H1 (cell line): ENCODE data around the gene DSCAM. TPM values are rescaled to one million over a fixed set of nuclear protein-coding genes. Genes with fewer than 3 reads are reported as not detected.

Source experiments
- CTCF ChIA-PET: fragments of 300-600 bp; sonication (Branson Sonifier 250); formaldehyde crosslinking; loops from one replicate; lab custom pipeline; 2021; ENCODE audit not compliant: partially characterized antibody; lab: Charles Lee
- POLR2A ChIA-PET: fragments of 300-600 bp; sonication (Branson Sonifier 250); formaldehyde crosslinking; loops from one replicate; lab custom pipeline; 2021; ENCODE audit warnings: inconsistent platforms; ENCODE audit not compliant: partially characterized antibody; lab: Charles Lee
- DNase-seq, 2 experiments: peaks; one replicate each; pipeline versions ENCODE4 v3.0.0 to v3.0.0-alpha.2; 2010 to 2022; ENCODE audit warnings: low spot score in 2 of 2, low read depth in 1 of 2, mixed read lengths in 1 of 2
- FAIRE-seq: peaks from 2 replicates; lab custom pipeline; 2011; peaks lifted over from hg19 to GRCh38; lab: Jason Lieb, UNC
- H2AFZ ChIP-seq: 2 replicates; pipeline ENCODE4 v1.8.1; 2012; ENCODE audit warnings: low read length, inconsistent platforms
- H2AK5ac ChIP-seq: 2 replicates; pipeline ENCODE4 v1.6.1; 2013; ENCODE audit warnings: low read depth, low read length
- H2BK120ac ChIP-seq: replicated peaks from 2 replicates; pipeline ENCODE3; 2013; ENCODE audit warnings: low read depth, low read length, inconsistent platforms
- H2BK12ac ChIP-seq: 2 replicates; pipeline ENCODE4 v1.6.1; 2013; ENCODE audit warnings: low read depth, low read length
- H2BK15ac ChIP-seq: 2 replicates; pipeline ENCODE4 v1.6.1; 2013; ENCODE audit warnings: low read length
- H2BK20ac ChIP-seq: 2 replicates; pipeline ENCODE4 v1.6.1; 2013; ENCODE audit warnings: low read length
- H2BK5ac ChIP-seq: 2 replicates; pipeline ENCODE4 v1.6.1; 2013; ENCODE audit warnings: low read depth, low read length
- H3K14ac ChIP-seq: 2 replicates; pipeline ENCODE4 v1.6.1; 2013; ENCODE audit warnings: inconsistent platforms; ENCODE audit not compliant: insufficient read length
- H3K18ac ChIP-seq: 2 replicates; pipeline ENCODE4 v1.6.1; 2013; ENCODE audit warnings: low read length; ENCODE audit errors: extremely low read depth
- H3K23ac ChIP-seq: 2 replicates; pipeline ENCODE4 v1.6.1; 2013; ENCODE audit warnings: inconsistent platforms; ENCODE audit not compliant: insufficient read length
- H3K23me2 ChIP-seq: 2 replicates; pipeline ENCODE4 v1.6.1; 2013; ENCODE audit warnings: low read depth, low read length
- H3K27ac ChIP-seq: 2 replicates; pipeline ENCODE4 v1.6.1; 2011; ENCODE audit warnings: low read depth, low read length, inconsistent platforms
- H3K27me3 ChIP-seq, 4 experiments: replicated peaks in 1 of 4; 1 replicate in 1 of 4; 2 replicates in 3 of 4; pipeline versions ENCODE4 v1.6.1 to v1.8.1; 2011 to 2013; ENCODE audit warnings: low read length in 3 of 4, mild to moderate bottlenecking in 3 of 4, inconsistent platforms in 2 of 4, mixed read lengths in 2 of 4, moderate library complexity in 1 of 4; ENCODE audit not compliant: control insufficient read depth in 3 of 4, insufficient read depth in 3 of 4; ENCODE audit errors: extremely low read depth in 1 of 4
- H3K36me3 ChIP-seq, 4 experiments: 2 replicates each; pipeline versions ENCODE4 v1.6.1 to v1.8.1; 2011 to 2013; ENCODE audit warnings: mild to moderate bottlenecking in 4 of 4, low read length in 3 of 4, moderate library complexity in 2 of 4, control low read depth in 1 of 4, inconsistent platforms in 1 of 4; ENCODE audit not compliant: insufficient read depth in 4 of 4, control insufficient read depth in 2 of 4
- H3K4ac ChIP-seq: replicated peaks from 2 replicates; pipeline ENCODE3; 2013; ENCODE audit warnings: low read length, low read depth, mixed read lengths, inconsistent platforms; ENCODE audit not compliant: insufficient read length
- H3K4me1 ChIP-seq, 4 experiments: replicated peaks in 1 of 4; 1 replicate in 1 of 4; 2 replicates in 3 of 4; pipeline versions ENCODE4 v1.6.1 to v1.8.1; 2011 to 2013; ENCODE audit warnings: low read length in 3 of 4, inconsistent platforms in 2 of 4, mixed read lengths in 1 of 4; ENCODE audit not compliant: insufficient read depth in 4 of 4, control insufficient read depth in 3 of 4
- H3K4me2 ChIP-seq, 2 experiments: 2 replicates each; pipeline versions ENCODE4 v1.6.1 to v1.8.1; 2011 to 2013; ENCODE audit warnings: low read depth in 2 of 2, low read length in 2 of 2, control low read depth in 1 of 2, inconsistent platforms in 1 of 2, mild to moderate bottlenecking in 1 of 2; ENCODE audit not compliant: insufficient read depth in 1 of 2
- H3K4me3 ChIP-seq, 4 experiments: fragments of 200-600, 300-600 bp in 1 of 4; sonication (generic), shearing (Covaris generic), sonication (Bioruptor Twin) in 1 of 4; 2 replicates each; pipeline versions ENCODE4 v1.5.1 to v1.8.1; 2011 to 2016; ENCODE audit warnings: low read length in 4 of 4, low read depth in 3 of 4, control low read depth in 2 of 4, inconsistent platforms in 2 of 4, mild to moderate bottlenecking in 2 of 4, mixed read lengths in 1 of 4, moderate library complexity in 1 of 4; ENCODE audit not compliant: insufficient read depth in 2 of 4; ENCODE audit errors: extremely low read depth in 1 of 4
- H3K56ac ChIP-seq: replicated peaks from 2 replicates; pipeline ENCODE3; 2013; ENCODE audit warnings: low read depth, mild to moderate bottlenecking, mixed read lengths, low read length, inconsistent platforms; ENCODE audit not compliant: insufficient read length
- H3K79me1 ChIP-seq: 2 replicates; pipeline ENCODE4 v1.6.1; 2013; ENCODE audit warnings: low read depth, low read length, control low read depth
- H3K79me2 ChIP-seq, 2 experiments: 2 replicates each; pipeline versions ENCODE4 v1.6.1 to v1.8.1; 2012 to 2013; ENCODE audit warnings: low read length in 2 of 2, mild to moderate bottlenecking in 2 of 2, inconsistent platforms in 1 of 2; ENCODE audit not compliant: insufficient read depth in 2 of 2, control insufficient read depth in 1 of 2
- H3K9ac ChIP-seq, 4 experiments: replicated peaks in 1 of 4; 1 replicate in 1 of 4; 2 replicates in 3 of 4; pipeline versions ENCODE4 v1.6.1 to v1.8.1; 2011 to 2013; ENCODE audit warnings: low read depth in 3 of 4, low read length in 3 of 4, control low read depth in 2 of 4, mild to moderate bottlenecking in 2 of 4, moderate library complexity in 2 of 4, inconsistent platforms in 1 of 4; ENCODE audit errors: extremely low read depth in 1 of 4
- H3K9me3 ChIP-seq, 2 experiments: 2 replicates each; pipeline versions ENCODE4 v1.6.1 to v1.8.1; 2012 to 2013; ENCODE audit warnings: mild to moderate bottlenecking in 2 of 2, moderate library complexity in 2 of 2, control low read depth in 1 of 2, inconsistent platforms in 1 of 2, low read depth in 1 of 2, low read length in 1 of 2, mixed read lengths in 1 of 2; ENCODE audit not compliant: insufficient read depth in 2 of 2
- H4K20me1 ChIP-seq, 2 experiments: replicated peaks in 1 of 2; 2 replicates each; pipeline versions ENCODE3 to v1.8.1; 2011 to 2013; ENCODE audit warnings: inconsistent platforms in 2 of 2, low read length in 2 of 2, mild to moderate bottlenecking in 1 of 2; ENCODE audit not compliant: insufficient read depth in 2 of 2, control insufficient read depth in 1 of 2
- H4K5ac ChIP-seq: 2 replicates; pipeline ENCODE4 v1.6.1; 2013; ENCODE audit warnings: low read length, low read depth, mixed read lengths, inconsistent platforms; ENCODE audit not compliant: insufficient read length
- H4K8ac ChIP-seq: 2 replicates; pipeline ENCODE4 v1.8.0; 2013; ENCODE audit warnings: mild to moderate bottlenecking, moderate library complexity, low read length, inconsistent platforms; ENCODE audit not compliant: insufficient read depth; ENCODE audit errors: extremely low read depth
- H4K91ac ChIP-seq: replicated peaks from 2 replicates; pipeline ENCODE3; 2013; ENCODE audit warnings: low read length, mixed read lengths, inconsistent platforms; ENCODE audit not compliant: insufficient read length
- KDM5A ChIP-seq: fragments of 200-600 bp; IDR thresholded peaks from 2 replicates; pipeline ENCODE4 v1.7.1; 2012; ENCODE audit warnings: mild to moderate bottlenecking, low read length, inconsistent platforms, mixed read lengths
- WGBS, 2 experiments: shearing (Covaris generic) in 1 of 2; methylation state at CpG; one replicate each; pipeline versions ENCODE4 v1.1.6 to v1.1.7; 2013 to 2015; ENCODE audit warnings: low lambda C conversion rate in 2 of 2, mixed read lengths in 2 of 2, inconsistent platforms in 1 of 2, low coverage in 1 of 2, missing lambda C conversion rate in 1 of 2; ENCODE audit not compliant: insufficient replicate concordance in 2 of 2, insufficient coverage in 1 of 2, insufficient read length in 1 of 2; ENCODE audit errors: extremely low coverage in 1 of 2, missing lambda C conversion rate in 1 of 2; 5-methylcytosine and 5-hydroxymethylcytosine counted together
- polyA plus RNA-seq, 7 experiments: library from polyadenylated mRNA; depleted of rRNA in 3 of 7; stranded (reverse) in 5 of 7; unstranded in 2 of 7; fragments of >200 nt in 5 of 7; fragments of 200-250 nt in 2 of 7; gene quantifications; 1 replicate in 5 of 7; 2 replicates in 1 of 7; 4 replicates in 1 of 7; pipeline versions ENCODE4 v1.2.1 to v1.2.3, GENCODE V29; 2011 to 2013; ENCODE audit warnings: missing spikeins in 2 of 7, mixed read lengths in 2 of 7
- total RNA-seq: library from RNA; stranded (reverse); fragmentation: NEBNext Ultra II Directional; extraction: Animal tissue kit (Norgen Biotek cat#: 25700); gene quantifications from 2 replicates; pipeline ENCODE4 v1.2.1, GENCODE V29; 2021

DSCAM gene
- total and polyA plus RNA-seq, 2 of the 8 experiments (the other 6 are each of a cell fraction or from before 2014, with no cell fraction given): 0.02 to 0.15 TPM

DNA sequence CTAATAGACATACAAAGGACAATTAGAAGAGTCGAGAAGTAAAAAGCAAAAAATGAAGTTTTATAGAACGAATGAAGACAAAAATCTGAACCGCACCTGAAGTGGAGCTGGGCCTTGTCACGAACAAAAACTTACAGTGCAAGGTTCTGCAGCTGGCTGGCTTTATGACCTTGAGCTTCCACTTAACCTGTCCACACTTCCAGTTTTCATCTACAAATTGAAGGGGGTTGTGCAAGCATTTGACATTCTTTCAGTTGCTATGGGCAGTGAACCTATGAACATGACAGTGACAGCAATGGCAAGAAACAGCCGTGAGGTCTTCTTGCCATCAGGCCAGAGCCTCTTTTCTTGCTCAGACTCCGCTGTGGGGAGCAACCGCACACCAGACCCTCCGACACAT is 93.2 kb downstream of the DSCAM start:
- Histone ChIP-seq H2BK12ac (no peak overlapping the region), H3K36me3 (no peaks in the 10 kb centered on the region), H3K23me2 (no peaks in the 10 kb centered on the region), H3K4me3 (no peak overlapping the region), H2AFZ (no peak overlapping the region), H4K8ac (no peak overlapping the region), H3K27me3 (no peaks in the 10 kb centered on the region), H2BK5ac (no peak overlapping the region), H3K4me2 (no peak overlapping the region), H2AK5ac (no peak overlapping the region), H3K4me1 (peaks cover 2 to 9% (median 3%) of the 10 kb centered on the region in 4 experiments; a peak in 5 of 7 replicates), H3K23ac (no peak overlapping the region), H2BK20ac (no peak overlapping the region), H2BK120ac (no peak overlapping the region), H3K27ac (no peak overlapping the region), H3K79me1 (no peaks in the 10 kb centered on the region), H3K4ac (no peak overlapping the region), H3K9me3 (no peaks in the 10 kb centered on the region), H4K20me1 (no peaks in the 10 kb centered on the region), H3K79me2 (no peaks in the 10 kb centered on the region), H3K9ac (no peak overlapping the region; a peak in 1 of 7 replicates), H4K5ac (no peak overlapping the region), H2BK15ac (no peak overlapping the region), H3K14ac (no peak overlapping the region), H3K56ac (no peak overlapping the region), H3K18ac (no peak overlapping the region), H4K91ac (no peak overlapping the region)
- FAIRE-seq (no peak), DNase-seq (no peak)
- TF ChIP-seq KDM5A: no peak
- ChIA-PET POLR2A (no interaction called here), CTCF (no interaction called here)
- 95% methylated on average over 8 of the region's 8 CpGs; no CpG with 5 or more reads in 1 of the 2 experiments for WGBS, 2 experiments
